SK-N-SH treated with all-trans-retinoic acid at 6 μM for 48 hours (cell line): Measurements from ENCODE around the gene C10orf105.

Experiments
- CSDC2 ChIP-seq: fragments of 250-450 bp; sonication (Bioruptor Pico); IDR thresholded peaks from 2 replicates; pipeline ENCODE4 v1.5.0; 2020; ENCODE audit warnings: mild to moderate bottlenecking, moderate library complexity
- ISL1 ChIP-seq: fragments of 250-450 bp; sonication (Bioruptor Pico); IDR thresholded peaks from 2 replicates; pipeline ENCODE4 v2.1.2; 2022; ENCODE audit warnings: mild to moderate bottlenecking, moderate library complexity
- OSR1 ChIP-seq: fragments of 250-450 bp; sonication (Bioruptor Pico); IDR thresholded peaks from 2 replicates; pipeline ENCODE4 v1.8.0; 2022; ENCODE audit warnings: moderate library complexity, mild to moderate bottlenecking, inconsistent platforms
- RARB ChIP-seq: fragments of 250-450 bp; sonication (Bioruptor Pico); IDR thresholded peaks from 2 replicates; pipeline ENCODE4 v1.8.0; 2021; ENCODE audit warnings: mild to moderate bottlenecking, moderate library complexity
- TCF4 ChIP-seq: fragments of 250-450 bp; sonication (Bioruptor Pico); IDR thresholded peaks from 2 replicates; pipeline ENCODE4 v1.8.0; 2021; ENCODE audit warnings: mild to moderate bottlenecking, moderate library complexity, borderline replicate concordance
- ZC3H10 ChIP-seq: fragments of 250-450 bp; sonication (Bioruptor Pico); IDR thresholded peaks from 2 replicates; pipeline ENCODE4 v1.5.1; 2021; ENCODE audit warnings: mild to moderate bottlenecking, moderate library complexity
- ZFP3 ChIP-seq: fragments of 250-450 bp; sonication (Bioruptor Pico); IDR thresholded peaks from 2 replicates; pipeline ENCODE4 v1.5.0; 2020; ENCODE audit warnings: mild to moderate bottlenecking, moderate library complexity
- ZNF70 ChIP-seq: fragments of 450-650 bp; formaldehyde crosslinking; IDR thresholded peaks from 2 replicates; pipeline ENCODE4 v1.5.0; 2020; ENCODE audit warnings: mild to moderate bottlenecking, moderate library complexity
- ZNF8 ChIP-seq: fragments of 450-650 bp; formaldehyde crosslinking; IDR thresholded peaks from 2 replicates; pipeline ENCODE4 v1.5.0; 2020; ENCODE audit warnings: mild to moderate bottlenecking, moderate library complexity
- TF ChIP-seq, protein P1 (sequence below): fragments of 250-450 bp; sonication (Bioruptor Pico); IDR thresholded peaks from 2 replicates; pipeline ENCODE4 v1.8.0; 2020; ENCODE audit warnings: mild to moderate bottlenecking, moderate library complexity, borderline replicate concordance

DNA sequence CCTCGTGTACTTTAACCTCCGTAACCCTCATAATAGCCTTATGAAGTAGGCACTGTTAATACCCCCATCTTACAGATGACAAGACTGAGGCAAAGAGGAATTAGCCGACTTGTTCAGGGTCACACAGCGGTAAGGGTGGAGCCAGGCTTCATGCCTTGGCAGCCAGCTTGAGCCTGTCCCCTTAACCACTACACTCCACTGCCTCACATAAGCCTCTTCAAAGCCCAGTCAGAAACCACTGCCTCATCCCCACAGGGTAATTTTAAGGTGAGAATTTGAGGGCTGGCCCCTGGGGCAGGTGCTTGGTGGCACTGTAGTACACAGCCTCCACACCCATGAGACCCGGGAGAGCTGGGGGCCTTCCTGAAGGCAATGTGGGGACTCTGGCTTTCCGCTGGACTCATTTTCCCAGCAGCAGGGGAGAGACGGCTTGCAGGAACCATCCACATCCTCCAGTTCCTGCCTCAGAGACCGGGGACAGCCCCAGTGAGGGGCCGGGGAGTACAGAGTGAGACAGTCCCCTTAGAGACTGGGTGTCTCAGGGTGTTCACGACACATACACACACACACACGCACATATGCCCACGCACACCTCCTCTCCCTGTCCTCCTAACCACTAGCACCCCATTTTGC is 7.6 kb upstream of the C10orf105 start:
- TF ChIP-seq TCF4 (CRISPR knock-in tag) (no peak), ZFP3 (CRISPR knock-in tag) (no peak), OSR1 (CRISPR knock-in tag) (no peak), ZC3H10 (no peak), CSDC2 (CRISPR knock-in tag) (no peak), RARB (no peak), ISL1 (CRISPR knock-in tag) (no peak), ZNF70 (CRISPR knock-in tag) (no peak), ZNF8 (CRISPR knock-in tag) (no peak)
- TF ChIP-seq, protein P1, sequence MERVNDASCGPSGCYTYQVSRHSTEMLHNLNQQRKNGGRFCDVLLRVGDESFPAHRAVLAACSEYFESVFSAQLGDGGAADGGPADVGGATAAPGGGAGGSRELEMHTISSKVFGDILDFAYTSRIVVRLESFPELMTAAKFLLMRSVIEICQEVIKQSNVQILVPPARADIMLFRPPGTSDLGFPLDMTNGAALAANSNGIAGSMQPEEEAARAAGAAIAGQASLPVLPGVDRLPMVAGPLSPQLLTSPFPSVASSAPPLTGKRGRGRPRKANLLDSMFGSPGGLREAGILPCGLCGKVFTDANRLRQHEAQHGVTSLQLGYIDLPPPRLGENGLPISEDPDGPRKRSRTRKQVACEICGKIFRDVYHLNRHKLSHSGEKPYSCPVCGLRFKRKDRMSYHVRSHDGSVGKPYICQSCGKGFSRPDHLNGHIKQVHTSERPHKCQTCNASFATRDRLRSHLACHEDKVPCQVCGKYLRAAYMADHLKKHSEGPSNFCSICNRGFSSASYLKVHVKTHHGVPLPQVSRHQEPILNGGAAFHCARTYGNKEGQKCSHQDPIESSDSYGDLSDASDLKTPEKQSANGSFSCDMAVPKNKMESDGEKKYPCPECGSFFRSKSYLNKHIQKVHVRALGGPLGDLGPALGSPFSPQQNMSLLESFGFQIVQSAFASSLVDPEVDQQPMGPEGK, result no peak
